Left cardiac atrium (tissue), 2 donors: Measurements from ENCODE around the gene ZBTB45. TPM values are rescaled to one million over a fixed set of nuclear protein-coding genes. Genes with fewer than 3 reads are reported as not detected.

ENCODE experiments used
- microRNA-seq, 2 donors: library from miRNA; unstranded; fragments of <30 nt; microRNA quantifications; one replicate each; pipeline ENCODE4 v1.2.0, GENCODE V29; 2020
- total RNA-seq, 2 donors: library from RNA; stranded (reverse); fragmentation: NEBNext Ultra II Directional; extraction: Animal tissue kit (Norgen Biotek cat#: 25700); gene quantifications; one replicate each; pipeline ENCODE4 v1.2.1, GENCODE V29; 2021
- donor health status: DM: no; HTN: yes; CAD: no; lungs with severe emphysema.
- donor health status: DM: yes; HTN: yes; CAD: no.

The ZBTB45 gene
- total RNA-seq, 2 donors from 2014 or later = 10.2 to 11.7 TPM

Small RNAs within 50 kb of the gene (microRNA-seq; reads per million reads assigned to microRNA genes)
- gene MIR6807 = 0.27 to 0.60 reads per million in 2 donors

Other genes starting within 250 kb of the ZBTB45 start
- 1 to 10 TPM; 4.4 to 6.8 TPM for gene ZNF8, start 240.9 kb downstream of the ZBTB45 start, total RNA-seq
- gene ERVK3-1, start 214.4 kb downstream of the ZBTB45 start, total RNA-seq = 10 to 100 TPM; 19.9 to 22.8 TPM
- 1 to 10 TPM; 2.0 to 2.1 TPM for gene ZSCAN22, start 192.8 kb downstream of the ZBTB45 start, total RNA-seq
- 10 to 100 TPM; 18.3 to 18.9 TPM for gene A1BG, start 166.3 kb downstream of the ZBTB45 start, total RNA-seq
- gene ZNF497, start 157.1 kb downstream of the ZBTB45 start, total RNA-seq = under 1 TPM; 0.37 to 0.41 TPM
- gene ZNF837, start 138.8 kb downstream of the ZBTB45 start, total RNA-seq = under 1 TPM; 0.44 to 0.53 TPM
- gene RPS5, start 132.5 kb downstream of the ZBTB45 start, total RNA-seq = 100 to 1,000 TPM; 572 to 598 TPM
- gene RNF225, start 124.2 kb downstream of the ZBTB45 start, total RNA-seq = not detected
- gene ZNF584, start 111.2 kb downstream of the ZBTB45 start, total RNA-seq = 10 to 100 TPM; 13.2 to 25.0 TPM
- gene ZNF132, start 79.7 kb downstream of the ZBTB45 start, total RNA-seq = 1 to 10 TPM; 4.7 to 7.3 TPM
- gene ZNF324B, start 68.2 kb downstream of the ZBTB45 start, total RNA-seq = 1 to 10 TPM; 3.9 to 4.7 TPM
- gene ZNF324, start 52.7 kb downstream of the ZBTB45 start, total RNA-seq = 1 to 10 TPM; 4.4 to 6.1 TPM
- gene ZNF446, start 43.5 kb downstream of the ZBTB45 start, total RNA-seq = 1 to 10 TPM; 4.1 to 5.1 TPM
- gene SLC27A5, start 7.8 kb downstream of the ZBTB45 start, total RNA-seq = 1 to 10 TPM; 6.0 to 6.3 TPM
- gene TRIM28, start 24.3 kb upstream of the ZBTB45 start, total RNA-seq = 100 to 1,000 TPM; 135 to 150 TPM
- gene CHMP2A, start 35.3 kb upstream of the ZBTB45 start, total RNA-seq = 100 to 1,000 TPM; 109 to 113 TPM
- gene UBE2M, start 38.8 kb upstream of the ZBTB45 start, total RNA-seq = 100 to 1,000 TPM in 1 of 2 donors, 10 to 100 TPM in 1; 91.4 to 113 TPM
- 10 to 100 TPM in 1 of 2 donors, 1 to 10 TPM in 1; 9.2 to 11.0 TPM for gene MZF1, start 53.5 kb upstream of the ZBTB45 start, total RNA-seq